Adrenal gland (tissue), 12 donors: ENCODE results near the gene HOXD8. TPM values are rescaled to one million over a fixed set of nuclear protein-coding genes. Genes with fewer than 3 reads are reported as not detected.
A peak's percentile ranks its signal among the peaks of the same experiment; 100 is the strongest.

Experiments
- DNase-seq, 7 donors: peaks; one replicate each; pipeline ENCODE4 v3.0.0-alpha.2; 2019 to 2020
- H3K27ac ChIP-seq, 5 donors: fragments of 200-600 bp; sonication (generic) in 4 of 5; 1 replicate in 3 of 5; 2 replicates in 2 of 5; pipeline versions ENCODE4 v1.5.1 to v1.8.0; 2016 to 2020; ENCODE audit warnings: mild to moderate bottlenecking in 1 of 5
- H3K27me3 ChIP-seq: fragments of 200-600 bp; 2 replicates; pipeline ENCODE4 v1.8.0; 2021
- H3K36me3 ChIP-seq, 2 donors: fragments of 200-600 bp; replicated peaks in 1 of 2; 1 replicate in 1 of 2; 2 replicates in 1 of 2; pipeline versions ENCODE4 v1.5.1 to v1.8.0; 2018 to 2022
- H3K4me1 ChIP-seq, 2 donors: fragments of 200-600 bp; replicated peaks in 1 of 2; 1 replicate in 1 of 2; 2 replicates in 1 of 2; pipeline versions ENCODE4 v1.5.1 to v1.8.0; 2018 to 2021
- H3K4me3 ChIP-seq, 4 donors: fragments of 200-600 bp; sonication (generic) in 3 of 4; one replicate each; pipeline ENCODE4 v1.5.1; 2016 to 2018
- H3K9me3 ChIP-seq, 3 donors: fragments of 200-600 bp; sonication (generic) in 1 of 3; replicated peaks in 1 of 3; 1 replicate in 2 of 3; 2 replicates in 1 of 3; pipeline versions ENCODE4 v1.5.1 to v1.8.0; 2016 to 2021
- POLR2A ChIP-seq, 2 donors: fragments of 450-650 bp; IDR thresholded peaks; one replicate each; pipeline ENCODE4 v1.6.1; 2017; ENCODE audit warnings: antibody characterized with exemption in 2 of 2, mild to moderate bottlenecking in 2 of 2, moderate library complexity in 1 of 2
- WGBS, 4 donors: extraction: QIAGEN DNeasy Blood & Tissue Kit in 2 of 4; methylation state at CpG; one replicate each; pipeline versions ENCODE4 v1.1.5 to v1.1.7; 2013 to 2017; 5-methylcytosine and 5-hydroxymethylcytosine counted together
- intact Hi-C, 2 donors: fragments of 100-400 bp; cut with DNase I; formaldehyde crosslinking; loops; one replicate each; pipeline versions ENCODE4 v1.14.1 to v1.15.0; 2022 to 2023
- polyA plus RNA-seq, 3 donors: library from polyadenylated mRNA; stranded (reverse); fragments of 200-250 nt in 2 of 3; fragments of 350-450 nt in 1 of 3; fragmentation: Illumina TruSeq in 1 of 3; extraction: RNeasy Lipid Tissue Mini Kit (QIAGEN cat#74804) in 1 of 3; gene quantifications; one replicate each; pipeline ENCODE4 v1.2.3, GENCODE V29; 2013 to 2014
- total RNA-seq, 9 donors: library from RNA; depleted of rRNA in 4 of 9; stranded (reverse); fragments of >200 nt in 4 of 9; fragments of 120-200 nt in 1 of 9; fragmentation: NEBNext Ultra II Directional in 1 of 9; extraction: Animal tissue kit (Norgen Biotek cat#: 25700) in 1 of 9; gene quantifications; one replicate each; pipeline versions ENCODE4 v1.1.0 to v1.2.4, GENCODE V29; 2013 to 2023
- TF ChIP-seq, protein P1 (sequence below), 6 experiments: fragments of 450-650 bp in 4 of 6; fragments of 200-600 bp in 2 of 6; sonication (generic) in 1 of 6; IDR thresholded peaks; 1 replicate in 5 of 6; 2 replicates in 1 of 6; pipeline versions ENCODE4 v1.5.1 to v1.8.0; 2016 to 2021; ENCODE audit warnings: antibody characterized with exemption in 6 of 6, mild to moderate bottlenecking in 2 of 6, moderate library complexity in 1 of 6
- donor health status: healthy with polysubstance abuse.
- donor health status: Bipolar disorder and iron deficiency.
- donor health status: DM: yes; HTN: yes; CAD: no.
- donor health status: DM: no; HTN: no; CAD: no.
- donor health status: DM: no; HTN: no; CAD: no.
- donor health status: DM: yes; HTN: yes; CAD: no.

Gene HOXD8
- total and polyA plus RNA-seq, 12 donors: 11.3 to 46.2 (median 33.3) TPM

DNA sequence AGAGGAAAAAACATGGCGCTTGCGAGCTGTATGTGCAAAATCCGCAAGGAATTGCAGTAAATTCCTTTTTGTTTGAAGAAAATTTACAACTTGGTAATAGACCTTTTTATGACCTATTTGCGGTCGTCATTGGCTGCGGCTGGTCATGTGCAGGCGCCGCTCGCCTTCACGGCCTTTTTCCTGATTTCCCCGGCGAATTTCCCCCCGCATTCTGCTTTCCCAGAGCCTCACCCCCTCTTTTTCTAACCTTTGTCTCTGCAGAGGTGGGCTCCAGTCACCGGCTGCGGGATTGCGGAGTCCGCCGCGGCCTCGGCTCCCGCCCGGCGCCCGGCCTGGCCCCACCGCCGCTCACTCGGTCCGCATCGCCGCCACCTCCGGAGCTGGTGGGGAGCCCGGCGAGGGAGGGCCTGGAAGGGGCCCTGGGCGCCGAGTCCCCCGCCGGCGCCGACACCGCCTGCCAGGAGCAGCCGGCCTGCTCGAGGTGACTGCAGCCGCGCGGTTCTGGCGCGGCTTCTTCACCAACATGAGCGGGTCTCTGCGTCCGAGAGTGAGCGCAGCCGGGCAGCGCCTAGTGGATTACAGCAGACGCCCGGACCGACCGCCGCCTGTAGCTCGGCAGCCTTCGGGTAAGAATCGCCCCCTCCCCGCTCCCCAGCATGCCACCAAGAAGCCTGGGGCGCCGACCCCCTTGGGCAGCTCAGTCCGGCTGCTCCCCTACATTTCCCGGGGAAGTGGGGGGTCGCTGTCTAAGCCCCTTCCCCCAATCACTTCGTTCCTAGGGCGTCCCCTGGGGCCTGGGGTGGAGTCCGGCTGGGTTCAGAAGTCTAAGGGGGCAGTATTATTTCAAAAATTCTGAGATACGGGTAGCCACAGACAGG, 7.1 kb downstream of the HOXD8 start:
- DNase-seq: peak; percentile 54 to 73 (median 63)
- intact Hi-C loops: no loop called here
- H3K9me3 ChIP-seq: no peaks in the 10 kb centered on the region
- H3K27ac ChIP-seq: peak overlapping the region; percentile 64 to 97 (median 94)
- TF ChIP-seq POLR2A (IDR thresholded peaks at IDR 0.05): peak; percentile 41 to 56
- TF ChIP-seq, protein P1, sequence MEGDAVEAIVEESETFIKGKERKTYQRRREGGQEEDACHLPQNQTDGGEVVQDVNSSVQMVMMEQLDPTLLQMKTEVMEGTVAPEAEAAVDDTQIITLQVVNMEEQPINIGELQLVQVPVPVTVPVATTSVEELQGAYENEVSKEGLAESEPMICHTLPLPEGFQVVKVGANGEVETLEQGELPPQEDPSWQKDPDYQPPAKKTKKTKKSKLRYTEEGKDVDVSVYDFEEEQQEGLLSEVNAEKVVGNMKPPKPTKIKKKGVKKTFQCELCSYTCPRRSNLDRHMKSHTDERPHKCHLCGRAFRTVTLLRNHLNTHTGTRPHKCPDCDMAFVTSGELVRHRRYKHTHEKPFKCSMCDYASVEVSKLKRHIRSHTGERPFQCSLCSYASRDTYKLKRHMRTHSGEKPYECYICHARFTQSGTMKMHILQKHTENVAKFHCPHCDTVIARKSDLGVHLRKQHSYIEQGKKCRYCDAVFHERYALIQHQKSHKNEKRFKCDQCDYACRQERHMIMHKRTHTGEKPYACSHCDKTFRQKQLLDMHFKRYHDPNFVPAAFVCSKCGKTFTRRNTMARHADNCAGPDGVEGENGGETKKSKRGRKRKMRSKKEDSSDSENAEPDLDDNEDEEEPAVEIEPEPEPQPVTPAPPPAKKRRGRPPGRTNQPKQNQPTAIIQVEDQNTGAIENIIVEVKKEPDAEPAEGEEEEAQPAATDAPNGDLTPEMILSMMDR (IDR thresholded peaks at IDR 0.05): no peak
- peaks cover 34 to 60% of the 10 kb centered on the region in 2 donors for H3K4me1 ChIP-seq
- no peaks in the 10 kb centered on the region for H3K27me3 ChIP-seq
- WGBS, 4 donors: 0 to 1% (median 1%) methylated on average over 20 to 71 of the region's 71 CpGs
- H3K4me3 ChIP-seq: peak overlapping the region; percentile 14 to 96 (median 32)
- peaks cover 0 to 2% of the 10 kb centered on the region in 2 donors for H3K36me3 ChIP-seq

- peak overlapping the region in 4 of 5 donors; percentile 90 to 97 (median 96) for H3K27ac ChIP-seq
- peaks cover 31 to 56% of the 10 kb centered on the region in 2 donors for H3K4me1 ChIP-seq
- peaks cover 0 to 2% of the 10 kb centered on the region in 2 donors for H3K36me3 ChIP-seq
- no peak for TF ChIP-seq POLR2A (IDR thresholded peaks at IDR 0.05)
- TF ChIP-seq, protein P1 (IDR thresholded peaks at IDR 0.05): no peak
- H3K4me3 ChIP-seq: peak overlapping the region in 3 of 4 donors; percentile 22 to 96 (median 42)
- intact Hi-C loops: no loop called here
- H3K9me3 ChIP-seq: no peaks in the 10 kb centered on the region
- peak in 2 of 7 donors; percentile 14 to 41 for DNase-seq
- no peaks in the 10 kb centered on the region for H3K27me3 ChIP-seq
- WGBS, 4 donors: 13 to 25% (median 13%) methylated on average over 1 to 2 of the region's 2 CpGs
Observed at GRCh38 chr2:176137252-176137580, 7.7 kb downstream of the HOXD8 start.

DNA sequence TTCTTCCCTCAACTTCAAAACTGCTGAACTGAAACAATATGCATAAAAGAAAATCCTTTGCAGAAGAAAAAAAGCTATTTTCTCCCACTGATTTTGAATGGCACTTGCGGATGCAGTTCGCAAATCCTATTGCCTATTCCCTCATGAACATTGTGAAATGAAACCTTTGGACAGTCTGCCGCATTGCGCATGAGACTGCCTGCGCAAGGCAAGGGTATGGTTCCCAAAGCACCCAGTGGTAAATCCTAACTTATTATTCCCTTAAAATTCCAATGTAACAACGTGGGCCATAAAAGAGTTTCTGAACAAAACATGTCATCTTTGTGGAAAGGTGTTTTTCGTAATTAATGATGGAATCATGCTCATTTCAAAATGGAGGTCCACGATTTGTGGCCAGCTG, 8.4 kb downstream of the HOXD8 start:
- Histone ChIP-seq H3K4me3 (peak overlapping the region in 2 of 4 donors; percentile 42 to 96), H3K27me3 (no peaks in the 10 kb centered on the region), H3K4me1 (peaks cover 31 to 52% of the 10 kb centered on the region in 2 donors), H3K27ac (peak overlapping the region in 4 of 5 donors; percentile 58 to 97 (median 89)), H3K9me3 (no peaks in the 10 kb centered on the region), H3K36me3 (peaks cover 0 to 2% of the 10 kb centered on the region in 2 donors)
- intact Hi-C loops: no loop called here
- peak in 2 of 7 donors; percentile 26 to 53 for DNase-seq
- TF ChIP-seq, protein P1 (IDR thresholded peaks at IDR 0.05): no peak
- no peak for TF ChIP-seq POLR2A (IDR thresholded peaks at IDR 0.05)
- WGBS, 4 donors: 44 to 71% (median 57%) methylated on average over 8 of the region's 8 CpGs

DNA sequence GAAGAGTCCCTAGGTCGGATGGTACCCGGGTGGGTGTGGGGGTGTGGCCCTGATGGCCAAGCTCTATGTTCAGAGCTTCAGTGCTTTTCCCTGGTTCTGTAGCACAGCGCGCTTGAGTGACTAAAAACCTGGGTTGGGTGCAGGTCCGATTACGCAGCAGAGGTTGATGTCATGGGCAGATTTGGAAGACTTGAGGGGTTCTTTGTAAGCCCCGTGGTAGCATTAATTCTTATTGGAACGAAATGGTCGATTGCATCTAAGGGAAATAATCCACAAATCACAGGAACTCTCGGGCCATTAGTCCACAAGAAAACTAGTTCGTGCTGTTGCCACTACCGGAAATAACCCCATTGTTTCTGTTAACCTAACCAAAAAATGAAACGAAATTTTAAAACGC, 9.0 kb downstream of the HOXD8 start:
- no peaks in the 10 kb centered on the region for H3K27me3 ChIP-seq
- intact Hi-C loops: no loop called here
- H3K27ac ChIP-seq: peak overlapping the region; percentile 58 to 97 (median 78)
- peaks cover 31 to 46% of the 10 kb centered on the region in 2 donors for H3K4me1 ChIP-seq
- TF ChIP-seq POLR2A (IDR thresholded peaks at IDR 0.05): no peak
- TF ChIP-seq, protein P1 (IDR thresholded peaks at IDR 0.05): no peak
- peak overlapping the region in 1 of 4 donors; percentile 96 for H3K4me3 ChIP-seq
- DNase-seq: peak in 2 of 7 donors; percentile 49 to 68
- 15 to 49% (median 22%) methylated on average over 14 of the region's 14 CpGs for WGBS, 4 donors
- H3K36me3 ChIP-seq: no peaks in the 10 kb centered on the region
- H3K9me3 ChIP-seq: no peaks in the 10 kb centered on the region
